T-cell (primary cell): ENCODE measurements around the gene HSD17B11. TPM values are rescaled to one million over a fixed set of nuclear protein-coding genes. Genes with fewer than 3 reads are reported as not detected.
A peak's percentile ranks its signal among the peaks of the same experiment; 100 is the strongest.
"Not testable (repeated sequence)": the region's sequence is repeated elsewhere in the genome, so short reads cannot be mapped to it uniquely, and the experiment has no call there.

Experiments used
- ATAC-seq, 4 experiments: fragments of 200-7000 bp in 3 of 4; fragments of 150-1000 bp in 1 of 4; cut with Tn5 transposase; replicated peaks in 1 of 4; 1 replicate in 3 of 4; 2 replicates in 1 of 4; pipeline ENCODE4 v1.10.0; 2021; ENCODE audit warnings: moderate library complexity in 3 of 4, mild to moderate bottlenecking in 2 of 4, moderate number of reproducible peaks in 1 of 4
- CTCF ChIA-PET, 2 donors: fragments of 300-600 bp; sonication (Branson Sonifier 250); formaldehyde crosslinking; loops; one replicate each; lab custom pipeline; 2022; ENCODE audit warnings: antibody characterized with exemption in 2 of 2; lab: Charles Lee
- POLR2A ChIA-PET, 2 donors: fragments of 300-600 bp; sonication (Branson Sonifier 250); formaldehyde crosslinking; loops; one replicate each; lab custom pipeline; 2022; ENCODE audit warnings: antibody characterized with exemption in 2 of 2; lab: Charles Lee
- DNase-seq, 35 experiments: peaks; one replicate each; pipeline versions ENCODE4 v3.0.0 to v3.0.0-alpha.2; 2013 to 2023
- H3K27ac ChIP-seq: one replicate; pipeline ENCODE4 v1.5.1; 2013; ENCODE audit warnings: low read length
- H3K27me3 ChIP-seq, 2 experiments: replicated peaks in 1 of 2; 1 replicate in 1 of 2; 2 replicates in 1 of 2; pipeline versions ENCODE4 v1.6.1 to v1.7.0; 2013; ENCODE audit warnings: low read length in 1 of 2, mixed read lengths in 1 of 2; ENCODE audit not compliant: control insufficient read depth in 2 of 2, insufficient read depth in 2 of 2; ENCODE audit errors: extremely low read depth in 1 of 2
- H3K36me3 ChIP-seq, 2 donors: 1 replicate in 1 of 2; 2 replicates in 1 of 2; pipeline versions ENCODE4 v1.6.1 to v1.7.0; 2013; ENCODE audit warnings: low read length in 1 of 2; ENCODE audit not compliant: control insufficient read depth in 2 of 2, insufficient read depth in 1 of 2; ENCODE audit errors: extremely low read depth in 1 of 2
- H3K4me1 ChIP-seq, 2 experiments: 1 replicate in 1 of 2; 2 replicates in 1 of 2; pipeline versions ENCODE4 v1.6.1 to v1.7.0; 2013; ENCODE audit warnings: low read length in 2 of 2, mixed read lengths in 1 of 2; ENCODE audit not compliant: insufficient read depth in 2 of 2, control insufficient read depth in 1 of 2; ENCODE audit errors: extremely low read depth in 1 of 2
- H3K4me3 ChIP-seq, 2 donors: 1 replicate in 1 of 2; 2 replicates in 1 of 2; pipeline versions ENCODE4 v1.5.1 to v1.7.0; 2013; ENCODE audit warnings: mild to moderate bottlenecking in 2 of 2, low read length in 1 of 2, moderate library complexity in 1 of 2; ENCODE audit not compliant: control insufficient read depth in 1 of 2; ENCODE audit errors: extremely low read depth in 1 of 2
- H3K9me3 ChIP-seq: 2 replicates; pipeline ENCODE4 v1.7.0; 2013
- H3K27ac Mint-ChIP-seq, 2 donors: one replicate each; pipeline ENCODE4 v1.8.0; 2020 to 2021; ENCODE audit warnings: mild to moderate bottlenecking in 2 of 2, mixed read lengths in 2 of 2
- H3K27me3 Mint-ChIP-seq, 2 donors: one replicate each; pipeline ENCODE4 v1.8.0; 2021 to 2022; ENCODE audit warnings: mixed read lengths in 2 of 2
- H3K36me3 Mint-ChIP-seq: one replicate; pipeline ENCODE4 v1.8.0; 2021; ENCODE audit warnings: mixed read lengths
- H3K4me1 Mint-ChIP-seq, 3 donors: one replicate each; pipeline ENCODE4 v1.8.0; 2020 to 2022; ENCODE audit warnings: mixed read lengths in 3 of 3, mild to moderate bottlenecking in 1 of 3
- H3K4me3 Mint-ChIP-seq, 3 donors: one replicate each; pipeline ENCODE4 v1.8.0; 2020 to 2022; ENCODE audit warnings: mild to moderate bottlenecking in 3 of 3, mixed read lengths in 3 of 3, moderate library complexity in 3 of 3
- H3K9me3 Mint-ChIP-seq, 3 donors: one replicate each; pipeline ENCODE4 v1.8.0; 2020 to 2022; ENCODE audit warnings: mixed read lengths in 3 of 3
- WGBS: methylation state at CpG from one replicate; pipeline ENCODE4 v1.1.5; 2013; ENCODE audit warnings: missing lambda C conversion rate; ENCODE audit not compliant: insufficient coverage; 5-methylcytosine and 5-hydroxymethylcytosine counted together
- total RNA-seq, 35 experiments: library from RNA in 6 of 35; stranded (reverse) in 6 of 35; fragments of 120-200 nt in 1 of 35; gene quantifications; one replicate each; pipeline versions ENCODE4 v1.2.1 to v1.2.4 and lab custom pipeline; 2013 to 2026

HSD17B11 gene
- total RNA-seq, 5 donors from 2014 or later (not counting 1 experiment from before 2014, with no cell fraction given): 38.0 to 57.7 (median 51.2) TPM

DNA sequence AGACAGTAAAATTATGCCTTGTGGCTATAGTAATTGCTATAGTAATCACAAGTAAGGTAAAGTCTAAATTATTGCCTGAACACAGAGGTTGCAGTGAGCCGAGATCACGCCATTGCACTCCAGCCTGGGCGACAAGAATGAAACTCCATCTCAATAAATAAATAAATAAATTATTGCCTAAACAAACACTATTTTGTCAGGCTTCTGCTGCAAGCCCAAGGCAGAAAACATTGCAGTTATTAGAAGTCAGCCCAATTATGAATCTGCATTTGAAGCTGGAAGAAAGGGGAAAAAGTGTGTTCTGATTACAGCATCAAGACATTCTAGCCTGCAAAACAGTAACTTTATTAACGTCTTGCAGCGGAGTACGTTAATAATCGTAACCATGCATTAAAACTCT is 85.4 kb downstream of the HSD17B11 start:
- H3K4me1 ChIP-seq: no peaks in the 10 kb centered on the region
- Mint-ChIP-seq H3K36me3 (peaks cover 2% of the 10 kb centered on the region), H3K27ac (no peak overlapping the region), H3K4me1 (peaks cover 0 to 3% (median 2%) of the 10 kb centered on the region in 3 donors), H3K9me3 (no peaks in the 10 kb centered on the region), H3K4me3 (no peak overlapping the region), H3K27me3 (peaks cover 0 to 2% of the 10 kb centered on the region in 2 donors)
- 85% methylated on average over 4 of the region's 7 CpGs for WGBS
- ATAC-seq (no peak), DNase-seq (no peak)
- no peaks in the 10 kb centered on the region for H3K27me3 ChIP-seq
- ChIA-PET CTCF (no interaction called here), POLR2A (interaction anchor here in 1 of 2 donors (0.5 kb wide), 1 partner anchor 195 kb away, joined by 6 read pairs; no protein-coding TSS in a partner anchor)
- H3K27ac ChIP-seq: no peak overlapping the region
- H3K9me3 ChIP-seq: no peaks in the 10 kb centered on the region
- no peaks in the 10 kb centered on the region for H3K36me3 ChIP-seq
- H3K4me3 ChIP-seq: no peak overlapping the region

DNA sequence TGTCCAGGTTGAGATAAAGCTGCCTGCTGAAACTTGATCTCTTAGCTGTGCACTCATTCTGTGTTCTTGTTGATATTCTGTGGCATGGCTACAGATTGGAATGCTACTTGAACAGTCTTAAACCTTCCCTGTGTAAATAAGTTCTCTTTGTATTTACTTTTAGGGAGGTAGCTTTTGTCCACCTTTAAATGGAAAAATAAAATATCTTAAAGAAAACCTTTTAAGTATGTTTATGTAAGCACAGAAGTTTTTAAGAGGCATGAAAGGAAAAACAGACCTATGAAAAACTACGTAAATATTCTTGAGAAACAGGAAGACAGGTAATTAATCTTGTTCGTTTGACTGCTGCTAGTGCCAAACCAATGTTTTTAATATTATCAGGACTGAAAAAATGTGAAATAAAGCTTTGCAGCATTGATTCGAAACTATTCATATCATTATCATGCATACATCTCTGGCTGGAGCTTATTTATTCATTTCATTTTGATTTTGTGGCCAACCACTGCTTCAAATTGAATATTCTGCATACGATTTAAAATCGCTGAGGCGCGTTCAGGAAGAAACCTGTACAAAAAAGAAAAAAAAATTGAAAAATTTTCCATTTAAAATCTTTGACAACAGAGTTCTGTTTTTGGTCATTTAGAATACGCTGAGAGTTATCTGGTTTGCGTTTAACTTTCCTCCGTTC is 86.1 kb downstream of the HSD17B11 start:
- H3K36me3 Mint-ChIP-seq: peaks cover 2% of the 10 kb centered on the region
- no CpG with 5 or more reads among the region's 10 CpGs for WGBS

DNA sequence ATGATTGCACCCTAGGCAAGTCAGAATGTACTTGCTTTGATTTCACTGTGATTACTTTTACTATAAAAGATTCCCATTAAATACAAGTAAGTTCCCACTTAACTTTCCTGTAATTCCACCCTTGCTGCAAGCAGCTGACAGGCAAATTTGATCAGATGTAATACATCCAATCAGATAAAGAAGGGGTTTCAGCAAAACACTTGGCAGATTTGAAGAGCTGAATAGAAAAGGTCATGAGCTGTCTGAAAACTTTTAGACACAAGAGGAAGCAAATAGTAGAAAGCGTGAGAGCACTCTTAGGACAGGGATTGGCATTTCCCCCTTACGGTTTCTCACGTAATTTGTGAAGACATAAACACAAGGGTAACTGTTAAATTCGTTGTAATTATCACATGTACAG is 91.1 kb downstream of the HSD17B11 start:
- Mint-ChIP-seq H3K4me1 (no peaks in the 10 kb centered on the region), H3K27ac (no peak overlapping the region), H3K4me3 (no peak overlapping the region), H3K9me3 (peaks cover under 1 to 6% (median 1%) of the 10 kb centered on the region in 3 donors), H3K27me3 (peaks cover 2 to 8% of the 10 kb centered on the region in 2 donors), H3K36me3 (peaks cover 2% of the 10 kb centered on the region)
- 83% methylated on average over 1 of the region's 4 CpGs for WGBS
- H3K4me1 ChIP-seq: no peaks in the 10 kb centered on the region
- H3K27me3 ChIP-seq: no peaks in the 10 kb centered on the region
- no peak for DNase-seq
- H3K36me3 ChIP-seq: no peaks in the 10 kb centered on the region
- no peaks in the 10 kb centered on the region for H3K9me3 ChIP-seq
- no peak for ATAC-seq
- ChIA-PET CTCF (interaction anchor here in 1 of 2 donors (0.6 kb wide), 1 partner anchor 221 kb away, joined by 3 read pairs; no protein-coding TSS in a partner anchor), POLR2A (no interaction called here)
- no peak overlapping the region for H3K4me3 ChIP-seq
- H3K27ac ChIP-seq: no peak overlapping the region

More for the DNA sequence above, 86.1 kb downstream of the HSD17B11 start:
- H3K4me3 ChIP-seq: no peak overlapping the region
- ATAC-seq (no peak), DNase-seq (no peak)
- Mint-ChIP-seq H3K27ac (no peak overlapping the region), H3K4me3 (peak overlapping the region in 1 of 3 donors; percentile 6), H3K9me3 (no peaks in the 10 kb centered on the region), H3K4me1 (peaks cover 0 to 3% (median 2%) of the 10 kb centered on the region in 3 donors), H3K27me3 (peaks cover 0 to 2% of the 10 kb centered on the region in 2 donors)
- CTCF ChIA-PET: no interaction called here
- H3K27ac ChIP-seq: no peak overlapping the region
- no peaks in the 10 kb centered on the region for H3K4me1 ChIP-seq
- no peaks in the 10 kb centered on the region for H3K36me3 ChIP-seq
- POLR2A ChIA-PET: interaction anchor here in 1 of 2 donors (0.5 kb wide), 2 partner anchors 194 to 764 kb away, joined by 3 to 6 read pairs; no protein-coding TSS in a partner anchor
- no peaks in the 10 kb centered on the region for H3K9me3 ChIP-seq
- no peaks in the 10 kb centered on the region for H3K27me3 ChIP-seq

DNA sequence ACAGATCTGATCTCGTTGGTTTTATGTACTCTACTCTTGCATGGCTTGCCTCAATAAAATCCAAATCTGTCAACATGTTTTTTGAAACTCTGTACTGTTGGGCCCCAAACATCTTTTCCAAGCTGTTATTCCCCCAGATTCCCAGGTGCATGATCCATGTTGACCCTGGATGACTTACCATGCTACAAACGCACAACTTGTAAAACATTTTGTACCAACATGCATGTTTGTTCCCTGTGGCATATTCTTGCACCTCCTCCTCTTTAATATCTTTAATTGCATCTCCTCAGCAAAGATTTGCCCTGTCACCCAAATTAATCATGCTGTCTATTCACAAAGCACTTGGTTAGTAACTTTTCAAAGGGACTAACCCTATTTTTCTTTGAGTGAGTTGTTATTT is 92.6 kb downstream of the HSD17B11 start:
- Mint-ChIP-seq H3K9me3 (peaks cover 9 to 20% (median 9%) of the 10 kb centered on the region in 3 donors), H3K27ac (no peak overlapping the region), H3K27me3 (peaks cover 2 to 8% of the 10 kb centered on the region in 2 donors), H3K36me3 (peaks cover 2% of the 10 kb centered on the region), H3K4me1 (no peaks in the 10 kb centered on the region), H3K4me3 (no peak overlapping the region)
- 89% methylated on average over 2 of the region's 2 CpGs for WGBS
- CTCF ChIA-PET: no interaction called here
- Histone ChIP-seq H3K4me1 (no peaks in the 10 kb centered on the region), H3K27ac (no peak overlapping the region), H3K4me3 (no peak overlapping the region), H3K9me3 (no peaks in the 10 kb centered on the region), H3K36me3 (no peaks in the 10 kb centered on the region), H3K27me3 (no peaks in the 10 kb centered on the region)
- DNase-seq (no peak), ATAC-seq (no peak)
- POLR2A ChIA-PET: no interaction called here

DNA sequence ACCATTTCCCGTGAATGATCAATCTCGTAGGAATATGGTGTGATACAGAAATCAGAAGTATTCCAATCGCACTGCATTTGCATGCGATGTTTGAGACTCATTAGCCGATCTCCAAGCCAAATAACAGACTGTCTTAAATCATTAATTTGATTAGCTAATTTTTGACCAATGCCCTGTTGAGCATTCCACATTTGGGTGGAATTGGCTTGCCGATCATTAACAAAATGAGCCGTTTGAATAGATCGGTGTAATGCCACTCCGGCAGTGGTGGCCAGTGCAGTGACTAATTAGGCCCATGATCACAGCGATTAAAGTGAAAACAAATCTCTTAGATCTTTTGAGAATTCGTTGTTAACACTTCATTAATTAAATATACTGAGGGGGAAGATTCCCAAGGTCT is 96.1 kb downstream of the HSD17B11 start:
- H3K4me1 Mint-ChIP-seq, H3K4me3 ChIP-seq, CTCF ChIA-PET, POLR2A ChIA-PET, H3K36me3 ChIP-seq, H3K4me1 ChIP-seq, H3K9me3 ChIP-seq, H3K27me3 ChIP-seq, H3K27me3 Mint-ChIP-seq, ATAC-seq, H3K27ac ChIP-seq, DNase-seq, H3K4me3 Mint-ChIP-seq, H3K36me3 Mint-ChIP-seq, H3K27ac Mint-ChIP-seq: not testable (repeated sequence)
- H3K9me3 Mint-ChIP-seq: peaks cover 10 to 21% (median 10%) of the 10 kb centered on the region in 3 donors
- 100% methylated on average over 1 of the region's 11 CpGs for WGBS

DNA sequence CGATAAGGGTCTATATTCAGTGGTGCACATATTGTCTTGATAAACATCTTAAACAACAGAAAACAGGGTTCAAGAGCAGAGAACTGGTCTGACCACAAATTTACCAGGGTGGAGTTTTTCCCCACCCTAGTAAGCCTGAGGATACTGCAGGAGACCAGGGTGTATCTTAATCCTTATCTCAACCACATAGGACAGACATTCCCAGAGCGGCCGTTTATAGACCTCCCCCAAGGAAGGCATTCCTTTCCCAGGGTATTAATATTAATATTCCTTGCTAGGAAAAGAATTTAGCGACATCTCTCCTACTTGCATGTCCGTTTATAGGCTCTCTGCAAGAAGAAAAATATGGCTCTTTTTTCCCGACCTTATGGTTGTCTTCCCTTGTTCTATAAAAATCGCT is 97.1 kb downstream of the HSD17B11 start:
- POLR2A ChIA-PET, H3K36me3 ChIP-seq, H3K4me1 ChIP-seq, DNase-seq, H3K27me3 ChIP-seq, H3K4me3 ChIP-seq, H3K9me3 ChIP-seq, ATAC-seq, H3K27ac ChIP-seq, H3K36me3 Mint-ChIP-seq, H3K27me3 Mint-ChIP-seq, H3K4me1 Mint-ChIP-seq, H3K4me3 Mint-ChIP-seq, H3K27ac Mint-ChIP-seq, CTCF ChIA-PET: not testable (repeated sequence)
- WGBS: no CpG with 5 or more reads among the region's 7 CpGs
- peaks cover 10 to 21% (median 10%) of the 10 kb centered on the region in 3 donors for H3K9me3 Mint-ChIP-seq
